Measurements from ENCODE around the gene SNAI1.

SNAI1 gene

DNA sequence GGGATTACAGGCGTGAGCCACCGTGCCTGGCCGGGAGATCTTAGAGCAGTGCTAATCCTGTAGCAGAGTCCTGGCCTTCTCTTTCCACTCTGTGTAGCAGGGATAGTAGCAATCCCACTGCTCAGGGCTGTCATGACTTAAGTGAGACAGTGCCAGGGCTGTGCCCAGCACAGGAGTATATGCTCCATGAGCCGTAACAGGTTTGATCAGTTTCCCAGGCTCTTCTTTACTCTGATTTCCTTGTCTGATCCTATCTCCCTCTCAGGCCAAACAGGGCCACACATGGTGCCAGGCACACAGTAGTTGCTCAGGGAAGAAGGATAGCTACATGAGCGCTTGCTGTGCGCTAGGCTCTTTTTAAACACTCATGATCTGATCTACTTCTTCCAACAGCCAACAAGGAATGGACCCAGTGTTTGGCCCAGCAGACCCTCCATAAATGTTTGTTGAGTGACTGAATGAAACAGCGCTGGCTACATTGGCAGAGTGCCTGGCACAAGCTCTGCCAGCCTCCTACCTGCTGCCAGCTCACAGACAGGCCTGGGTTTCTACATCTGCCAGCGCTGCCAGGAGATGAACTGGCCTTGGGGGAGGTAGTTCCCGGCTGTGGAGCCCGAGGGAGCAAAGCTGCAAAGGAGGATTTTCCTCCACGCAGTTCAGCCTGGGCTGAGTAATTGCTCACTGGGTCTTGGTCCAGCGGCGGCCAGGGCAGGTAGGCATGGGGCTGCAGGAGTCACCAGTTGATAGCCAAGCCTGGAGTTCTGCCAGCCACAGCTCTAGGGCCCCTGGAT is 36.9 kb downstream of the SNAI1 start:
- no peak overlapping the region for H3K4me3 ChIP-seq (ENCODE audit: low read depth, low read length)
- TF ChIP-seq, protein P1, sequence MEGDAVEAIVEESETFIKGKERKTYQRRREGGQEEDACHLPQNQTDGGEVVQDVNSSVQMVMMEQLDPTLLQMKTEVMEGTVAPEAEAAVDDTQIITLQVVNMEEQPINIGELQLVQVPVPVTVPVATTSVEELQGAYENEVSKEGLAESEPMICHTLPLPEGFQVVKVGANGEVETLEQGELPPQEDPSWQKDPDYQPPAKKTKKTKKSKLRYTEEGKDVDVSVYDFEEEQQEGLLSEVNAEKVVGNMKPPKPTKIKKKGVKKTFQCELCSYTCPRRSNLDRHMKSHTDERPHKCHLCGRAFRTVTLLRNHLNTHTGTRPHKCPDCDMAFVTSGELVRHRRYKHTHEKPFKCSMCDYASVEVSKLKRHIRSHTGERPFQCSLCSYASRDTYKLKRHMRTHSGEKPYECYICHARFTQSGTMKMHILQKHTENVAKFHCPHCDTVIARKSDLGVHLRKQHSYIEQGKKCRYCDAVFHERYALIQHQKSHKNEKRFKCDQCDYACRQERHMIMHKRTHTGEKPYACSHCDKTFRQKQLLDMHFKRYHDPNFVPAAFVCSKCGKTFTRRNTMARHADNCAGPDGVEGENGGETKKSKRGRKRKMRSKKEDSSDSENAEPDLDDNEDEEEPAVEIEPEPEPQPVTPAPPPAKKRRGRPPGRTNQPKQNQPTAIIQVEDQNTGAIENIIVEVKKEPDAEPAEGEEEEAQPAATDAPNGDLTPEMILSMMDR (IDR thresholded peaks at IDR 0.05; ENCODE audit: low read depth, low read length), result no peak

DNA sequence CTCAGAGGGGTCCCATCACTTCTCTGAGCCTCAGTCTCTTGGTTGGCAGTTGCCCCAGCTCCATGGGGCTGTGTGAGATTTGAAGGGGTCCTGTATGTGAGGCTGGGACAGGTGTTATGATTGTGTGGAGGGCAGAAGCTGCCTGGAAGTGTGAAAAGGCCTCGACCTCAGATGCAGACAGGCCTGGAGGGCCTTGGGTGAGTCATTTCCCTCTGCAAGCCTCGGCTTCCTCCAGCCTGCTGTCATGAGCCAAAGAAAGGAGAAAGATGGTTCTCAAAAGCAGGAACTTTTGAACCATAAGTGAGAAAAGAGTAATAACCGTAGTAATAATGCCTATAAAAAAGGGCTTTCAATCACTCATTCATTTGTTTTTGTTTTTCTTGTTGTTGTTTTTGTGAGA is 37.5 kb downstream of the SNAI1 start:
- TF ChIP-seq, protein P1 (IDR thresholded peaks at IDR 0.05; ENCODE audit: low read depth, low read length), result no peak
- H3K4me3 ChIP-seq (ENCODE audit: low read depth, low read length), result no peak overlapping the region

DNA sequence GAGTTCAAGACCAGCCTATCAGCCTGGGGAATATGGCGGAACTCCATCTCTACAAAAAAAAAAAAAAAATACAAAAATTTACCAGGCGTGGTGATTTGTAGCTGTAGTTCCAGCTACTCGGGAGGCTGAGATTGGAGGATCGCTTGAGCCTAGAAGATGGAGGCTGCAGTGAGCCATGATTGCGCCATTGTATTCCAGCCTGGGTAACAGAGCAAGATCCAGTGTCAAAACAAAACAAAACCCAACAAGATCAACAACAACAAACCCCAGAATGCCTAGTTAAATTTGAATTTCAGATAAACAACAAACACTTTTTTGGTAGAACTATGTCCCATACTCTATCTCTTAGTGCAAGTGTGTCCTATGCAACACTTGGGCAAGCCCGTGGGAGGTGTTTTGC is 39.9 kb downstream of the SNAI1 start:
- TF ChIP-seq, protein P1 (IDR thresholded peaks at IDR 0.05; ENCODE audit: low read depth, low read length), result no peak
- no peak overlapping the region for H3K4me3 ChIP-seq (ENCODE audit: low read depth, low read length)

DNA sequence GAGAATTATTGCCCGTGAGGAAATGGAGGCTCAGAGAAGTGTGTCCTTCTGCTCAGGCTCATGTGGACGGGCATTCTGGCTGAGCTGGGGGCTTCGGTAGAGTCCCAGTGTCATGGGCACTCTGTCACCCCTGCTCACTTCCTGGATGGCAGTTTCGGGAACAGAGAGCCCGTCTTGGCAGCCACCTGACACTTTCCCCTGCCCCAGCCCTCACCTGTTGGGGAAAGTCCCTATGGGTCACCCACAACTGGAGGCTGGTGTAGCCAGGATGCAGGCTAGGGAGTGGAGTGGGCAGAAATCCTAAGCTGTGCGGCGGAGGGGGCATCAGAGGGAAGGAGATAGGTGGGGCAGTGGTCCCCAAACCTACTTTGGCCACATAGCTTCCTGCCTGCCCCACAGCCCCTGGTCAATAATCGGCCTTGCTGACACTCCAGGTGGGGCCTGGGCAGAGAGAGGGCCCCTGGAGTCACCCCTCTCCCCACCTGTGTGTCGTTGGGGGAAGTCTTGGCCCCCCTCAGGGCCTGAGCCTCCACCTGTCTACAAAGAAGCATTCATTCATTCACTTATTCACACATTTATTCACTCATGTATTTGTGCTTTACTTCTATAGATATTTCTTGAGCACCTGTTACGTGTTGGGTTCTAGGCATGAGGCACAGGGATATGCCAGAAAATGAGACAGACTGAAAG is 40.5 kb downstream of the SNAI1 start:
- TF ChIP-seq, protein P1 (IDR thresholded peaks at IDR 0.05; ENCODE audit: low read depth, low read length), result no peak
- H3K4me3 ChIP-seq (ENCODE audit: low read depth, low read length), result no peak overlapping the region

DNA sequence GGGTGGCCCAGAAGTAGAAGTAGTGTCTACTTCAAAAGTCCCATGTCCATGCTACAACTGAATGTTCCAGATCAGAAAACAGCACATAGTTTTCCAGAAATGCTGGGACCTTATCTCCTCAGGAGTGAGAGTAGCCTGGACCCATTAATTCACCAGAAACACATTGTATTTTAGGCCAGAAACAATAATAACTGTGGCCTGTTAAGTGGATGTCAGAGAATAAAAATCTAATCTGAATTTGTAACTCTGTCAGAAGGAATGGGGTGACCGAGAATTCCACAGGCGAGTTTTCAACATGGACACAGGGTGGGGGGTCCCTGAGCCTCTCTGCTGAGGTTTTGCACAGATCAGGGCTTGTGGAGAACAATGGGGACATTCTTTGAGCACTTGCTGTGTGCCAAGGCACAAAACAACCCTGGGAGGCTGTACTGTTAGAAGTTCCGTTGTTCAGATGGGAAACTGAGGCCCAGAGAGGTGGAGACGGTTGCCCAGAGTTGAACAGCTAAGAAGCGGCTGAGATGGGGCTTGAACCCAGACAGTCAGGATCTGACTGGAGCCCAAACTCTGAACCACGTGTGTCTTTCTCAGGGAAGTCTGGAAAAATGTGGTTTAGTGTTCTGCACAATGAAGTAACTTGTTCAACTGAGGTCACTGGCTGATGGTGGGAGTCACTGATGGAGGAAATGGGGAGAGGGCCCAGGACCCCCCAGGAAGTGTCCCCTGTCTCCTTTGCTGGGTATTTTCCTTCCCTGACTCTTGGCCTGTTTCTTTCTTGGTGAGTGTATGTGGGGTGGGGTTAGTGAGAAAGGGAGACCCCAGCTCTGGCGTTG is 44.2 kb downstream of the SNAI1 start:
- TF ChIP-seq, protein P1 (IDR thresholded peaks at IDR 0.05; ENCODE audit: low read depth, low read length), result no peak
- no peak overlapping the region for H3K4me3 ChIP-seq (ENCODE audit: low read depth, low read length)

DNA sequence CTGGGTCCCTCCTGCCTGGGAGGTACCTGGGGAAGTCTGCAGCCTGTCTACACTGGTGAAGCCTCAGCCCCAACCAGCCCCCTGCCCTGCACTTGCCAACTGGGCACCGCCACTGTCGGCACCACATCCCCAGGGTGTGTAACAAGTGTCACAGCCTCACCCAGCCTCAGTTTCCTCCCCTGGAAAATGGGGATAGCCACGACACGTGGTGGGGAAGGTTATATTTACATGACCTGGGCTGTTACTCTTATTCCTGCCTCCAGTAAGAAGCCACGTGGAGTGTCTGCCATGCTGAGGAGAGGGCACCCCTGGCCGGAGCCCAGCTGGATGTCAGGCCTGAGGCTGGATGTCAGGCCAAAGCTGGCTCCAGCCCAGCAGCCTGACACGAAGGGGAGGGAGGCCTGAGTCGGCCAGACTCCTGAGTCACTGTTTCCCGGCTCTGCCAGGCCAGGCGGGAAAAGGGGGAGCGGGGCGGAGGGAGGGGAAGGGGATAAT is 44.9 kb downstream of the SNAI1 start:
- no peak overlapping the region for H3K4me3 ChIP-seq (ENCODE audit: low read depth, low read length)
- TF ChIP-seq, protein P1 (IDR thresholded peaks at IDR 0.05; ENCODE audit: low read depth, low read length), result no peak
